Forelimb muscle (tissue), 1 donor: ENCODE measurements around the gene ZNF467. TPM values are rescaled to one million over a fixed set of nuclear protein-coding genes. Genes with fewer than 3 reads are reported as not detected.

ENCODE experiments used
- DNase-seq: peaks from one replicate; pipeline ENCODE4 v3.0.0-alpha.2; 2013; ENCODE audit warnings: low read depth
- polyA plus RNA-seq: library from polyadenylated mRNA; unstranded; fragments of 120-200 nt; gene quantifications from one replicate; pipeline ENCODE4 v1.2.1, GENCODE V29; 2013; ENCODE audit not compliant: insufficient read length

ZNF467 gene
- polyA plus RNA-seq, 1 donor = 7.4 TPM

GRCh38 chr7:149808311-149808710, 34.9 kb upstream of the ZNF467 start:
- no peak for DNase-seq

DNA sequence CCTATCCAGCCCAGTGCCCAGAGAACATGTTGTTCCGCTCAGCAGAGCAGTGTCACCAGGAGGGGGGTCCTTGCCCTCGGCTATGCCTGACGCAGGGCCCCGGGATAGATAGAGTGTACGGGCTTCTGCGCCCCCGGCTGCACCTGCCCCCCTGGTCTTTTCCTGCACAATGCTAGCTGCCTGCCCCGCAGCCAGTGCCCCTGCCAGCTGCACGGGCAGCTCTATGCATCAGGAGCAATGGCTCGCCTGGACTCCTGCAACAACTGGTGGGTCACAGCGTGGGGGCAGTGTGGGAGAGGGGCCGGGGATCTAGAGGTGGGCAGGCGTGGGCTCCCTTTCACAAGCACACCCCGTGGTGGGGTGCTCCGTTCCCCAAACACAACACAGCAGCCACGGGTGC, 33.3 kb upstream of the ZNF467 start:
- no peak for DNase-seq

GRCh38 chr7:149804106-149804505, 30.7 kb upstream of the ZNF467 start:
- no peak for DNase-seq

- no peak for DNase-seq
Measured at GRCh38 chr7:149803551-149804074, 30.2 kb upstream of the ZNF467 start.

DNA sequence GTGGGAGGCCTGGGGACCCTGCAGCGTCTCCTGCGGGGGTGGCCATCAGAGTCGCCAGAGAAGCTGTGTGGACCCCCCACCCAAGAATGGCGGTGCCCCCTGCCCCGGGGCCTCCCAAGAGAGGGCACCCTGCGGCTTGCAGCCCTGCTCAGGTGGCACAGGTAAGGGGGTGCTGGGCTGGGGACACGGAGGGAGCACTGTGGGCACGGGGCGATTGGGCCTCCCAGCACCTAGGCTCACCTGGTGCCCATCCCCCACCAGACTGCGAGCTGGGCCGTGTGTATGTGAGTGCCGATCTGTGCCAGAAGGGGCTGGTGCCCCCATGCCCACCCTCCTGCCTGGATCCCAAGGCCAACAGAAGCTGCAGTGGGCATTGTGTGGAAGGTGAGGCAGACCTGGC, 29.6 kb upstream of the ZNF467 start:
- DNase-seq = no peak

- DNase-seq = no peak
Measured at GRCh38 chr7:149801816-149802215, 28.4 kb upstream of the ZNF467 start.

- no peak for DNase-seq
Measured at GRCh38 chr7:149801002-149801566, 27.7 kb upstream of the ZNF467 start.

DNA sequence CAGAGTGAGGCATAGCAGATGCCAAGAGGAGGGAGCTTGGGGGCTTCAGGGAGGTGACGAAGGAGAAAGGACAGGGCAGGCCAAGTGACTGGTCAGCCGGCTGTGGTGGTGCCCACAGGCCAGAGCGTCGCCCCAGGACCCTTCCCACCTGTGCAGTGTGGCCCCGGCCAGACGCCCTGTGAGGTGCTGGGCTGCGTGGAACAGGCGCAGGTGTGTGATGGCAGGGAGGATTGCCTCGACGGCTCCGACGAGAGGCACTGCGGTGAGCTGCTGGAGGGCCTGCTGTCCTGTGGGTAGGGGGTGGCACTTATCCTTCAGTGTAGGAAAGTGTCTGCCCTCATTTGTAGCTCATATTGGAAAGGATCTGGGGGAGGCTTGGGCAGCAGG, 26.8 kb upstream of the ZNF467 start:
- no peak for DNase-seq

GRCh38 chr7:149799397-149800168, 26.2 kb upstream of the ZNF467 start:
- DNase-seq = no peak

DNA sequence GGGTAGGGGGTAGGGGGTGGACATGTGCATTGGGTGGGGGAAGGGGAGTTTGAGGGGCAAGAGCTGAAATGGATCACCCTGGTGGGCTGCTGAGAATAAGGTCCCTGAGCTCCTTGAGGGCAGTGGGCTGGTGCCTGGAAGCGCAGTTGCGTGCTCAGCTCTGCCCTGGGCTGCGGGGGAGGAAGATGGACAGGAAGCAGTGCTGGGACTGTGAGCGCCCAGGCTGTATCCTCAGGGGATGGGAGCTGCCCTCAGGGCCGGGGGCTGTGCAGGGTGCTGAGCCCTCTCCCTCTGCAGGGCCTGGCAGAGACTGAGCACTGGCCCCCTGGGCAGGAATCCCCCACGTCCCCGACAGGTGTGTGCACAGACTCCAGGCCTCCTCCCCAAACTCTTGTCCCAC, 24.4 kb upstream of the ZNF467 start:
- no peak for DNase-seq

- no peak for DNase-seq
Measured at GRCh38 chr7:149796287-149796860, 23.0 kb upstream of the ZNF467 start.

- no peak for DNase-seq
Measured at GRCh38 chr7:149795126-149795525, 21.7 kb upstream of the ZNF467 start.

- no peak for DNase-seq
Measured at GRCh38 chr7:149794661-149795060, 21.3 kb upstream of the ZNF467 start.

DNA sequence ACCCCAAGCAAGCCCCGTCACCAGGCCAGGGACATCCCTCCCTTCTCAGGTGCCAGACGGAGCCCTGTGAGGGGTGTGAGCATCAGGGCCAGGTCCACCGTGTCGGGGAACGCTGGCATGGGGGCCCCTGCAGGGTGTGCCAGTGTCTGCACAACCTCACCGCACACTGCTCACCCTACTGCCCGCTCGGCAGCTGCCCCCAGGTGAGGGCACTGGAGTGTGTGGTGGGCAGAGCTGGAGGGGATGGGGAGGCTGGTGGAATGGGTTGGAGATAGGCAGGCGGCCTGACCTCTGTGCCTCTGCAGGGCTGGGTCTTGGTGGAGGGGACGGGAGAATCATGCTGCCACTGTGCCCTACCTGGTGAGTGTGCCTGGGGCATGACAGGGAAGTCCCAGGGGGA, 19.9 kb upstream of the ZNF467 start:
- no peak for DNase-seq

- DNase-seq = no peak
Measured at GRCh38 chr7:149792220-149792595, 18.8 kb upstream of the ZNF467 start.

GRCh38 chr7:149791411-149792219, 18.2 kb upstream of the ZNF467 start:
- no peak for DNase-seq

DNA sequence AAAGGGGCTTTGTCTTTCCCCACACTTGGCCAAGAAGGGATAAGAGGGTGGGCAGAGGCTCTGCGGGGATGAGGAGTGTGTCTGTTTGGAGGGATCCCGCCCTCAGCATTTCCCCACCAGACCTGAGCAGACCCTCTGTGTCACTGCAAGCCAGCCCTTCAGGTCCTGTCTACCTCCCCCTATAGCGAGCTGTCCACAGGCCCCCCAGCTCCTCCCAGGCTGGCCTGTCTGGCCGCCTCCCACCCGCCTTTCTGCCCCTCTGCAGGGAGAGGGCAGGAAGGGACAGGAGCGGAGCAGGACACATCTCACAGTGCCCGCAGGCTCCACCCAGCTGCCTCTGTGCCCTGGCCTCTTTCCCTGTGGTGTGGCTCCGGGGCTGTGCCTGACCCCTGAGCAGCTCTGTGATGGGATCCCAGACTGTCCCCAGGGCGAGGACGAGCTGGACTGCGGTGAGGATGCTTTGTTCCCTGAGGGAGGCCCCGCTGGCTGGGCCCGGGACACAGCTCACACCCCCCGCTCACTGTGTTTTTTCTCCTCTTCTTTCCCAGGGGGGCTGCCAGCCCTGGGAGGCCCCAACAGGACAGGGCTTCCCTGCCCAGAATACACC, 17.5 kb upstream of the ZNF467 start:
- no peak for DNase-seq

DNA sequence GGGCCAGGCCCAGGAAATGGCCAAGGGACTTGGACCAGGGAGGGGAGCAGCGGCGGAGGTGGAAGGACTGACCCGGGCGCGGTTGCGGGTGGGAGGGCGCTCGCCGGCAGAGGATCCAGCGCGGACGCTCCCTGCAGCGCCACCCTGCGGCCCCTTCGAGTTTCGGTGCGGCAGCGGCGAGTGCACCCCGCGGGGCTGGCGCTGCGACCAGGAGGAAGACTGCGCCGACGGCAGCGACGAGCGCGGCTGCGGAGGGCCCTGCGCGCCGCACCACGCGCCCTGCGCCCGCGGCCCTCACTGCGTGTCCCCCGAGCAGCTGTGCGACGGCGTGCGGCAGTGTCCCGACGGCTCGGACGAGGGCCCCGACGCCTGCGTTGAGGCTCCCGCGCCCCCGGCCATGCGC, 16.8 kb upstream of the ZNF467 start:
- no peak for DNase-seq

DNA sequence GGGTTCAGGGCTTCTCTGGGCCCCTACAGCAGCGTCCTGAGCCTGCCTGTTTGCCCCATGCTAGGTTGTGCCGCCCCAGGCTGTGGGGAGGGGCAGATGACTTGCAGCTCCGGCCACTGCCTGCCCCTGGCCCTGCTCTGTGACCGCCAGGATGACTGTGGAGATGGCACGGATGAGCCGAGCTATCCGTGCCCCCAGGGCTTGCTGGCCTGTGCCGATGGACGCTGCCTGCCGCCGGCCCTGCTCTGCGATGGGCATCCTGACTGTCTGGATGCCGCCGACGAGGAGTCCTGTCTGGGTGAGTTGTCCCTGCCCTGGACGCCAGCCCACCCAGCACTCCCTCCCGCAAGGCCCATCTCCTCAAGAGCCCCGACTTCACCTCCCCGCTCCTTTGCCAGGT, 15.7 kb upstream of the ZNF467 start:
- no peak for DNase-seq

GRCh38 chr7:149788300-149788851, 15.0 kb upstream of the ZNF467 start:
- DNase-seq = no peak
